ENCODE data around the gene GLT6D1.

Gene GLT6D1

GRCh38 chr9:135607401-135608293 is 31.7 kb downstream of the GLT6D1 start:
- FAIRE-seq, result no peak

GRCh38 chr9:135606885-135607259 is 32.5 kb downstream of the GLT6D1 start:
- FAIRE-seq, result no peak

- FAIRE-seq, result no peak
Observed at GRCh38 chr9:135605238-135605781, 34.0 kb downstream of the GLT6D1 start.

GRCh38 chr9:135604437-135605237 is 34.7 kb downstream of the GLT6D1 start:
- FAIRE-seq, result no peak

GRCh38 chr9:135602789-135603481 is 36.4 kb downstream of the GLT6D1 start:
- no peak for FAIRE-seq

GRCh38 chr9:135601988-135602387 is 37.4 kb downstream of the GLT6D1 start:
- FAIRE-seq, result no peak

- no peak for FAIRE-seq
Observed at GRCh38 chr9:135600296-135600817, 39.0 kb downstream of the GLT6D1 start.

GRCh38 chr9:135596211-135596610 is 43.1 kb downstream of the GLT6D1 start:
- no peak for FAIRE-seq

GRCh38 chr9:135592625-135593024 is 46.7 kb downstream of the GLT6D1 start:
- no peak for FAIRE-seq

GRCh38 chr9:135592331-135592590 is 47.1 kb downstream of the GLT6D1 start:
- FAIRE-seq, result no peak

- no peak for FAIRE-seq
Observed at GRCh38 chr9:135591506-135592330, 47.6 kb downstream of the GLT6D1 start.

- no peak for FAIRE-seq
Observed at GRCh38 chr9:135590486-135591079, 48.8 kb downstream of the GLT6D1 start.

- FAIRE-seq, result no peak
Observed at GRCh38 chr9:135589596-135590485, 49.5 kb downstream of the GLT6D1 start.

- FAIRE-seq, result no peak
Observed at GRCh38 chr9:135588886-135589595, 50.3 kb downstream of the GLT6D1 start.

GRCh38 chr9:135588371-135588770 is 51.0 kb downstream of the GLT6D1 start:
- no peak for FAIRE-seq

GRCh38 chr9:135587658-135588057 is 51.7 kb downstream of the GLT6D1 start:
- no peak for FAIRE-seq

GRCh38 chr9:135586601-135587109 is 52.7 kb downstream of the GLT6D1 start:
- no peak for FAIRE-seq

- no peak for FAIRE-seq
Observed at GRCh38 chr9:135584934-135585333, 54.4 kb downstream of the GLT6D1 start.

- no peak for FAIRE-seq
Observed at GRCh38 chr9:135584371-135584770, 55.0 kb downstream of the GLT6D1 start.

GRCh38 chr9:135583688-135584011 is 55.7 kb downstream of the GLT6D1 start:
- FAIRE-seq, result no peak
